WTC11 (cell line): ENCODE results near the gene RALBP1. TPM values are rescaled to one million over a fixed set of nuclear protein-coding genes. Genes with fewer than 3 reads are reported as not detected.

ENCODE experiments used
- ATAC-seq: fragments of 200-7000 bp; cut with Tn5 transposase; 2 replicates; pipeline ENCODE4 v1.10.0; 2021; ENCODE audit warnings: mild to moderate bottlenecking, moderate library complexity
- CTCF ChIA-PET: fragments of 300-600 bp; sonication (Branson Sonifier 250); formaldehyde crosslinking; loops from one replicate; lab custom pipeline; 2021; ENCODE audit warnings: antibody characterized with exemption; lab: Charles Lee
- POLR2A ChIA-PET: fragments of 350-600 bp; sonication (Branson Sonifier 250); formaldehyde crosslinking; loops from one replicate; lab custom pipeline; 2021; ENCODE audit warnings: antibody characterized with exemption; lab: Charles Lee
- DNase-seq: peaks from one replicate; pipeline ENCODE4 v3.0.0; 2021; ENCODE audit warnings: low spot score
- H3K27ac Mint-ChIP-seq: 2 replicates; pipeline ENCODE4 v1.8.0; 2021; ENCODE audit warnings: mixed read lengths
- H3K27me3 Mint-ChIP-seq: 2 replicates; pipeline ENCODE4 v1.8.0; 2021; ENCODE audit warnings: low read depth, mild to moderate bottlenecking, moderate library complexity, mixed read lengths
- H3K36me3 Mint-ChIP-seq: 2 replicates; pipeline ENCODE4 v1.8.0; 2021; ENCODE audit warnings: mixed read lengths
- H3K4me1 Mint-ChIP-seq: 2 replicates; pipeline ENCODE4 v1.8.0; 2022; ENCODE audit warnings: mixed read lengths
- H3K4me3 Mint-ChIP-seq: 2 replicates; pipeline ENCODE4 v1.8.0; 2021; ENCODE audit warnings: mild to moderate bottlenecking, moderate library complexity, mixed read lengths
- H3K9me3 Mint-ChIP-seq: 2 replicates; pipeline ENCODE4 v1.8.0; 2021; ENCODE audit warnings: mixed read lengths
- ATF1 ChIP-seq: sonication (generic); formaldehyde crosslinking; IDR thresholded peaks from 2 replicates; pipeline ENCODE4 v1.8.1; 2023; ENCODE audit warnings: mild to moderate bottlenecking, moderate library complexity, missing genetic modification reagents
- CBFB ChIP-seq: sonication (generic); formaldehyde crosslinking; IDR thresholded peaks from 2 replicates; pipeline ENCODE4 v1.8.1; 2022; ENCODE audit warnings: mild to moderate bottlenecking, low read depth, missing genetic modification reagents
- CREB1 ChIP-seq: sonication (generic); formaldehyde crosslinking; IDR thresholded peaks from 2 replicates; pipeline ENCODE4 v1.8.0; 2023; ENCODE audit warnings: mild to moderate bottlenecking, missing genetic modification reagents
- CTCF ChIP-seq: fragments of 200-600 bp; IDR thresholded peaks from 2 replicates; pipeline ENCODE4 v1.8.0; 2022; ENCODE audit warnings: antibody characterized with exemption
- ESRRA ChIP-seq: sonication (generic); formaldehyde crosslinking; IDR thresholded peaks from 2 replicates; pipeline ENCODE4 v1.8.1; 2022; ENCODE audit warnings: mild to moderate bottlenecking, missing genetic modification reagents, borderline replicate concordance
- FOXP4 ChIP-seq: sonication (generic); formaldehyde crosslinking; IDR thresholded peaks from 2 replicates; pipeline ENCODE4 v1.8.0; 2022; ENCODE audit warnings: mild to moderate bottlenecking, missing genetic modification reagents
- GTF2I ChIP-seq: fragments of 250-450 bp; sonication (Bioruptor Pico); conservative IDR thresholded peaks from 2 replicates; pipeline ENCODE4 v1.4.0; 2021; ENCODE audit warnings: mild to moderate bottlenecking
- HMGA2 ChIP-seq: fragments of 250-450 bp; sonication (Bioruptor Pico); IDR thresholded peaks from 2 replicates; pipeline ENCODE4 v1.4.0; 2021; ENCODE audit warnings: mild to moderate bottlenecking, moderate library complexity
- JUN ChIP-seq: sonication (generic); formaldehyde crosslinking; IDR thresholded peaks from 2 replicates; pipeline ENCODE4 v1.8.0; 2023; ENCODE audit warnings: mild to moderate bottlenecking, missing genetic modification reagents
- NFE2L1 ChIP-seq: sonication (generic); formaldehyde crosslinking; IDR thresholded peaks from 2 replicates; pipeline ENCODE4 v1.8.1; 2023; ENCODE audit warnings: missing genetic modification reagents
- NFYB ChIP-seq: sonication (generic); formaldehyde crosslinking; conservative IDR thresholded peaks from 2 replicates; pipeline ENCODE4 v1.8.0; 2022; ENCODE audit warnings: low read depth, missing genetic modification reagents
- NR1H2 ChIP-seq: sonication (generic); formaldehyde crosslinking; IDR thresholded peaks from 2 replicates; pipeline ENCODE4 v1.9.0; 2021; ENCODE audit warnings: mild to moderate bottlenecking, moderate library complexity, missing genetic modification reagents
- NR2C2 ChIP-seq: sonication (generic); formaldehyde crosslinking; IDR thresholded peaks from 2 replicates; pipeline ENCODE4 v1.8.0; 2022; ENCODE audit warnings: mild to moderate bottlenecking, missing genetic modification reagents
- PREB ChIP-seq: sonication (generic); formaldehyde crosslinking; IDR thresholded peaks from 2 replicates; pipeline ENCODE4 v1.8.1; 2022; ENCODE audit warnings: mild to moderate bottlenecking, missing genetic modification reagents, moderate library complexity, borderline replicate concordance
- RORB ChIP-seq: fragments of 250-450 bp; sonication (Bioruptor Pico); IDR thresholded peaks from 2 replicates; pipeline ENCODE4 v1.9.0; 2021; ENCODE audit warnings: mild to moderate bottlenecking
- SMAD4 ChIP-seq: sonication (generic); formaldehyde crosslinking; IDR thresholded peaks from 2 replicates; pipeline ENCODE4 v1.8.0; 2022; ENCODE audit warnings: mild to moderate bottlenecking, missing genetic modification reagents
- SP1 ChIP-seq: sonication (generic); formaldehyde crosslinking; conservative IDR thresholded peaks from 2 replicates; pipeline ENCODE4 v1.8.1; 2022; ENCODE audit warnings: missing genetic modification reagents
- TCF7 ChIP-seq: sonication (generic); formaldehyde crosslinking; IDR thresholded peaks from 2 replicates; pipeline ENCODE4 v1.8.0; 2022; ENCODE audit warnings: mild to moderate bottlenecking, low read depth, missing genetic modification reagents, moderate library complexity
- ZBTB21 ChIP-seq: sonication (generic); formaldehyde crosslinking; IDR thresholded peaks from 2 replicates; pipeline ENCODE4 v1.8.1; 2023; ENCODE audit warnings: mild to moderate bottlenecking, missing genetic modification reagents, borderline replicate concordance
- ZNF121 ChIP-seq: sonication (generic); formaldehyde crosslinking; IDR thresholded peaks from 2 replicates; pipeline ENCODE4 v1.8.0; 2023; ENCODE audit warnings: missing genetic modification reagents
- ZNF263 ChIP-seq: sonication (generic); formaldehyde crosslinking; IDR thresholded peaks from 2 replicates; pipeline ENCODE4 v1.8.1; 2022; ENCODE audit warnings: low read depth, mild to moderate bottlenecking, moderate library complexity, missing genetic modification reagents
- ZNF671 ChIP-seq: fragments of 250-450 bp; sonication (Bioruptor Pico); IDR thresholded peaks from 2 replicates; pipeline ENCODE4 v1.8.0; 2021; ENCODE audit warnings: mild to moderate bottlenecking
- total RNA-seq: library from RNA; stranded (reverse); gene quantifications from 3 replicates; pipeline ENCODE4 v1.2.3, GENCODE V29; 2021
- TF ChIP-seq, protein P1 (sequence below): sonication (generic); formaldehyde crosslinking; IDR thresholded peaks from 2 replicates; pipeline ENCODE4 v1.8.1; 2022; ENCODE audit warnings: low read depth, mild to moderate bottlenecking, moderate library complexity, missing genetic modification reagents, borderline replicate concordance
- TF ChIP-seq, protein P2 (sequence below): fragments of 250-450 bp; sonication (Bioruptor Pico); IDR thresholded peaks from 2 replicates; pipeline ENCODE4 v1.9.0; 2021; ENCODE audit warnings: mild to moderate bottlenecking, borderline replicate concordance

Gene RALBP1
- total RNA-seq, 1 experiment from 2014 or later, result 69.3 TPM

- no peak overlapping the region for H3K27ac Mint-ChIP-seq
- peaks cover 9% of the 10 kb centered on the region for H3K9me3 Mint-ChIP-seq
- no peaks in the 10 kb centered on the region for H3K27me3 Mint-ChIP-seq
- no peak overlapping the region for H3K4me3 Mint-ChIP-seq
- ChIA-PET POLR2A (no interaction called here), CTCF (no interaction called here)
- DNase-seq, result no peak
- H3K4me1 Mint-ChIP-seq, result no peaks in the 10 kb centered on the region
- no peak for ATAC-seq
- H3K36me3 Mint-ChIP-seq, result peaks cover 35% of the 10 kb centered on the region
- TF ChIP-seq FOXP4 (CRISPR knock-in tag) (no peak), HMGA2 (CRISPR knock-in tag) (no peak), NFE2L1 (no peak), SMAD4 (CRISPR knock-in tag) (no peak), ZNF121 (CRISPR knock-in tag) (no peak), GTF2I (CRISPR knock-in tag) (no peak), PREB (no peak), NR1H2 (CRISPR knock-in tag) (no peak), RORB (CRISPR knock-in tag) (no peak), ZNF671 (no peak), CBFB (CRISPR knock-in tag) (no peak), ZBTB21 (CRISPR knock-in tag) (no peak), JUN (CRISPR knock-in tag) (no peak), ATF1 (CRISPR knock-in tag) (no peak), ESRRA (CRISPR knock-in tag) (no peak), NFYB (CRISPR knock-in tag) (no peak), SP1 (CRISPR knock-in tag) (no peak)
- TF ChIP-seq, protein P1, sequence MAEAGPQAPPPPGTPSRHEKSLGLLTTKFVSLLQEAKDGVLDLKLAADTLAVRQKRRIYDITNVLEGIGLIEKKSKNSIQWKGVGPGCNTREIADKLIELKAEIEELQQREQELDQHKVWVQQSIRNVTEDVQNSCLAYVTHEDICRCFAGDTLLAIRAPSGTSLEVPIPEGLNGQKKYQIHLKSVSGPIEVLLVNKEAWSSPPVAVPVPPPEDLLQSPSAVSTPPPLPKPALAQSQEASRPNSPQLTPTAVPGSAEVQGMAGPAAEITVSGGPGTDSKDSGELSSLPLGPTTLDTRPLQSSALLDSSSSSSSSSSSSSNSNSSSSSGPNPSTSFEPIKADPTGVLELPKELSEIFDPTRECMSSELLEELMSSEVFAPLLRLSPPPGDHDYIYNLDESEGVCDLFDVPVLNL (CRISPR knock-in tag), result no peak
Observed at GRCh38 chr18:9521770-9522169, 46.5 kb downstream of the RALBP1 start.

DNA sequence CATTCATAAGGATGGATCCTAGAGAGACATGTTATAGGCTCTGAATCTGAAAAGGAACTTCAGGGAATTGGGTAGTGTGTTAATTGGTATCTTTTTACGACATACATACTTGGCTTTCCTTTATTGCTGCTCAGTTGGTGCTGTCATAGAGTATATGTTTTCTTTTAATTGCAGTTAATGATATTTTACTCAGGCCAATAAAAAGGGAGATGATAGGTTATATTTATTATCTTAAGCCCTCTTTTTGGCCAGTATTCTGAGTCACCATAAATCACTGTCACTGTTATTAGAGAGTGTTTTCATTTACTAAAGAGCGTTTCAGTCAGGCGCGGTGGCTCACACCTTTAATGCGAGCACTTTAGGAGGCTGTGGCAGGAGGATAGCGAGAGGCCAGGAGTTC, 47.6 kb downstream of the RALBP1 start:
- peaks cover 21% of the 10 kb centered on the region for H3K9me3 Mint-ChIP-seq
- no peak overlapping the region for H3K4me3 Mint-ChIP-seq
- DNase-seq (no peak), ATAC-seq (no peak)
- CTCF ChIA-PET, result no interaction called here
- no peak overlapping the region for H3K27ac Mint-ChIP-seq
- peaks cover 42% of the 10 kb centered on the region for H3K36me3 Mint-ChIP-seq
- H3K27me3 Mint-ChIP-seq, result no peaks in the 10 kb centered on the region
- POLR2A ChIA-PET, result no interaction called here
- H3K4me1 Mint-ChIP-seq, result no peaks in the 10 kb centered on the region
- TF ChIP-seq NR2C2 (CRISPR knock-in tag), result no peak
- no peak for TF ChIP-seq ZNF121 (CRISPR knock-in tag)
- no peak for TF ChIP-seq ZNF263
- TF ChIP-seq FOXP4 (CRISPR knock-in tag), result no peak
- TF ChIP-seq, protein P2, sequence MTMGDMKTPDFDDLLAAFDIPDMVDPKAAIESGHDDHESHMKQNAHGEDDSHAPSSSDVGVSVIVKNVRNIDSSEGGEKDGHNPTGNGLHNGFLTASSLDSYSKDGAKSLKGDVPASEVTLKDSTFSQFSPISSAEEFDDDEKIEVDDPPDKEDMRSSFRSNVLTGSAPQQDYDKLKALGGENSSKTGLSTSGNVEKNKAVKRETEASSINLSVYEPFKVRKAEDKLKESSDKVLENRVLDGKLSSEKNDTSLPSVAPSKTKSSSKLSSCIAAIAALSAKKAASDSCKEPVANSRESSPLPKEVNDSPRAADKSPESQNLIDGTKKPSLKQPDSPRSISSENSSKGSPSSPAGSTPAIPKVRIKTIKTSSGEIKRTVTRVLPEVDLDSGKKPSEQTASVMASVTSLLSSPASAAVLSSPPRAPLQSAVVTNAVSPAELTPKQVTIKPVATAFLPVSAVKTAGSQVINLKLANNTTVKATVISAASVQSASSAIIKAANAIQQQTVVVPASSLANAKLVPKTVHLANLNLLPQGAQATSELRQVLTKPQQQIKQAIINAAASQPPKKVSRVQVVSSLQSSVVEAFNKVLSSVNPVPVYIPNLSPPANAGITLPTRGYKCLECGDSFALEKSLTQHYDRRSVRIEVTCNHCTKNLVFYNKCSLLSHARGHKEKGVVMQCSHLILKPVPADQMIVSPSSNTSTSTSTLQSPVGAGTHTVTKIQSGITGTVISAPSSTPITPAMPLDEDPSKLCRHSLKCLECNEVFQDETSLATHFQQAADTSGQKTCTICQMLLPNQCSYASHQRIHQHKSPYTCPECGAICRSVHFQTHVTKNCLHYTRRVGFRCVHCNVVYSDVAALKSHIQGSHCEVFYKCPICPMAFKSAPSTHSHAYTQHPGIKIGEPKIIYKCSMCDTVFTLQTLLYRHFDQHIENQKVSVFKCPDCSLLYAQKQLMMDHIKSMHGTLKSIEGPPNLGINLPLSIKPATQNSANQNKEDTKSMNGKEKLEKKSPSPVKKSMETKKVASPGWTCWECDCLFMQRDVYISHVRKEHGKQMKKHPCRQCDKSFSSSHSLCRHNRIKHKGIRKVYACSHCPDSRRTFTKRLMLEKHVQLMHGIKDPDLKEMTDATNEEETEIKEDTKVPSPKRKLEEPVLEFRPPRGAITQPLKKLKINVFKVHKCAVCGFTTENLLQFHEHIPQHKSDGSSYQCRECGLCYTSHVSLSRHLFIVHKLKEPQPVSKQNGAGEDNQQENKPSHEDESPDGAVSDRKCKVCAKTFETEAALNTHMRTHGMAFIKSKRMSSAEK (CRISPR knock-in tag), result no peak
- no peak for TF ChIP-seq CTCF
- no peak for TF ChIP-seq CREB1 (CRISPR knock-in tag)
- TF ChIP-seq TCF7 (CRISPR knock-in tag), result no peak
- TF ChIP-seq, protein P1 (CRISPR knock-in tag), result no peak
